Keratinocyte (primary cell): ENCODE data around the gene TRIM8. TPM values are rescaled to one million over a fixed set of nuclear protein-coding genes. Genes with fewer than 3 reads are reported as not detected.

Source experiments
- DNase-seq: peaks from one replicate; pipeline ENCODE4 v3.0.0-alpha.2; 2011; ENCODE audit warnings: low read depth, missing footprints, low spot score
- FAIRE-seq: peaks from 2 replicates; lab custom pipeline; 2011; peaks lifted over from hg19 to GRCh38; lab: Jason Lieb, UNC
- H2AFZ ChIP-seq: 2 replicates; pipeline ENCODE4 v1.6.0; 2012; ENCODE audit warnings: low read length, control low read depth, inconsistent platforms; ENCODE audit not compliant: control insufficient read depth
- H3K27ac ChIP-seq: 2 replicates; pipeline ENCODE4 v1.5.1; 2011; ENCODE audit warnings: low read length; ENCODE audit not compliant: control insufficient read depth, insufficient read depth
- H3K27me3 ChIP-seq: 3 replicates; pipeline ENCODE4 v1.6.0; 2011; ENCODE audit warnings: low read length; ENCODE audit not compliant: control insufficient read depth, insufficient read depth; ENCODE audit errors: extremely low read depth
- H3K36me3 ChIP-seq, 2 experiments: 2 replicates in 1 of 2; 3 replicates in 1 of 2; pipeline ENCODE4 v1.5.1; 2011; ENCODE audit warnings: low read length in 2 of 2, mild to moderate bottlenecking in 1 of 2; ENCODE audit not compliant: control insufficient read depth in 2 of 2, insufficient read depth in 2 of 2; ENCODE audit errors: extremely low read depth in 1 of 2
- H3K4me1 ChIP-seq: 3 replicates; pipeline ENCODE4 v1.5.1; 2011; ENCODE audit warnings: low read length; ENCODE audit not compliant: control insufficient read depth, insufficient read depth; ENCODE audit errors: extremely low read depth
- H3K4me2 ChIP-seq: 3 replicates; pipeline ENCODE4 v1.6.0; 2011; ENCODE audit warnings: low read depth, low read length; ENCODE audit not compliant: control insufficient read depth, insufficient read depth; ENCODE audit errors: extremely low read depth
- H3K4me3 ChIP-seq, 3 experiments: fragments of 200-600 bp in 1 of 3; sonication (generic) in 1 of 3; 2 replicates in 2 of 3; 3 replicates in 1 of 3; pipeline ENCODE4 v1.5.1; 2011 to 2016; ENCODE audit warnings: low read length in 3 of 3, mild to moderate bottlenecking in 3 of 3, control low read depth in 2 of 3, inconsistent platforms in 1 of 3, low read depth in 1 of 3, mixed read lengths in 1 of 3, mixed run types in 1 of 3, moderate library complexity in 1 of 3; ENCODE audit not compliant: control insufficient read depth in 2 of 3, insufficient read depth in 2 of 3; ENCODE audit errors: extremely low read depth in 1 of 3
- H3K79me2 ChIP-seq: 2 replicates; pipeline ENCODE4 v1.6.0; 2012; ENCODE audit warnings: low read length; ENCODE audit not compliant: control insufficient read depth, insufficient read depth
- H3K9ac ChIP-seq: 3 replicates; pipeline ENCODE4 v1.6.0; 2011; ENCODE audit warnings: low read length; ENCODE audit not compliant: control insufficient read depth, insufficient read depth; ENCODE audit errors: extremely low read depth
- H3K9me1 ChIP-seq: 3 replicates; pipeline ENCODE4 v1.6.0; 2011; ENCODE audit warnings: low read length; ENCODE audit not compliant: control insufficient read depth, insufficient read depth; ENCODE audit errors: extremely low read depth
- H3K9me3 ChIP-seq: 2 replicates; pipeline ENCODE4 v1.5.1; 2012; ENCODE audit warnings: low read depth, low read length; ENCODE audit not compliant: control insufficient read depth
- H4K20me1 ChIP-seq: 3 replicates; pipeline ENCODE4 v1.6.0; 2011; ENCODE audit warnings: low read length; ENCODE audit not compliant: control insufficient read depth, insufficient read depth; ENCODE audit errors: extremely low read depth
- EZH2 ChIP-seq: IDR thresholded peaks from one replicate; pipeline ENCODE4 v1.6.1; 2012; ENCODE audit warnings: inconsistent platforms, mild to moderate bottlenecking, low read length, moderate library complexity
- dilution Hi-C: fragments of 300-500 bp; cut with MboI; formaldehyde crosslinking; loops from one replicate; pipeline ENCODE4 v1.7.0; 2020; ENCODE audit warnings: low sequenced_read_pairs; ENCODE audit not compliant: extremely low pct_ligation_motif_present
- polyA plus RNA-seq, 5 experiments: library from polyadenylated mRNA; depleted of rRNA in 3 of 5; stranded (reverse) in 3 of 5; stranded (forward) in 1 of 5; unstranded in 1 of 5; fragments of >200 nt; gene quantifications; 1 replicate in 1 of 5; 2 replicates in 3 of 5; 3 replicates in 1 of 5; pipeline versions ENCODE4 v1.2.1 to v1.2.3, GENCODE V29; 2011 to 2012; ENCODE audit warnings: missing spikeins in 2 of 5, low read depth in 1 of 5, low replicate concordance in 1 of 5
- TF ChIP-seq, protein P1 (sequence below), 3 experiments: IDR thresholded peaks in 1 of 3; conservative IDR thresholded peaks in 1 of 3; optimal IDR thresholded peaks in 1 of 3; 2 replicates in 2 of 3; 3 replicates in 1 of 3; pipeline versions ENCODE3 to v1.5.1; 2011; ENCODE audit warnings: low read length in 3 of 3, mild to moderate bottlenecking in 3 of 3, moderate library complexity in 2 of 3, control low read depth in 1 of 3, inconsistent platforms in 1 of 3; ENCODE audit not compliant: insufficient read depth in 2 of 3; ENCODE audit errors: extremely low read depth in 1 of 3

The TRIM8 gene
- polyA plus RNA-seq, 1 donor (not counting 4 experiments of a cell fraction or from before 2014, with no cell fraction given): 24.8 TPM

DNA sequence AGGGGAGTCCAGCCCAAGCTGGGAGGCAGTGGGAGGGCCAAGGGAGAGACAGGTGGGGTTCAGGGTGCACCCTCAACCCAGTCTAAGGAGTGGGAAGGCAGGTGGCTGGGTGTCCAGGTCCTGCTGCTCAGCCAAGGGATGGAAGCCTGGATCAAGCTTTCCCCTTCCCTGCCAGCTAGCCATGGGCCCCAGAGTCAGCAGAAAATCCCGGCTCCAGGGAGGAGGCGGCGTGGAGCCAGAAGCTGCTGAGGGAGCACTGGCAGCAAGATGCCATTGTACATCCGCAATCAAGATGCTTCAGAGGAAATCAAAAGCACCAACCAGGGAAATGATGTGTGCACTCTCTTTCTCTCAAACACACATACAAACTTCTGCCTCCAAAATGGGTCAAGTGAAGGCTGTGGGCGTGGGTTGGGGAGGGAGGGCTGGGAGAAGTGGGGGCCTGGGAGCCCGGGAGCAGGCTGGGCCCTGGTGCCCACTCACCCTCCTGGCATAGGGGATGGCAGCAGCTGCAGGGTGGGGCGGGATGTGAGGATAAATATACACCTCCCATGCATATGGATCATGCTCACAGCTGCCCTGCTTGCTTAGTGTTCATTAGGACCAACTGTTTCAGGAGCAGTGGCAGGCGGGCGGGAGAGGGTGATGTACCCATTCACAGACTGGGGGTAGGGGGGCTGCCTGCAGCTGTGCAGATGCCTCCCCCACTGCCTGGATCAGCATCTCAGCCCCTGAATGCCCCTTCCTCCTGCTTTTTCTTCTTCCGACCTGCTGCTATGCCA is 24.2 kb downstream of the TRIM8 start:
- DNase-seq (no peak), FAIRE-seq (no peak)
- Histone ChIP-seq H3K27me3 (no peaks in the 10 kb centered on the region), H3K4me1 (peaks cover 9% of the 10 kb centered on the region), H3K9me3 (no peaks in the 10 kb centered on the region), H3K79me2 (no peaks in the 10 kb centered on the region), H3K9ac (no peak overlapping the region), H3K9me1 (no peaks in the 10 kb centered on the region), H4K20me1 (no peaks in the 10 kb centered on the region), H3K36me3 (no peaks in the 10 kb centered on the region), H3K27ac (no peak overlapping the region), H3K4me3 (no peak overlapping the region), H2AFZ (no peak overlapping the region), H3K4me2 (no peak overlapping the region)
- TF ChIP-seq, protein P1, sequence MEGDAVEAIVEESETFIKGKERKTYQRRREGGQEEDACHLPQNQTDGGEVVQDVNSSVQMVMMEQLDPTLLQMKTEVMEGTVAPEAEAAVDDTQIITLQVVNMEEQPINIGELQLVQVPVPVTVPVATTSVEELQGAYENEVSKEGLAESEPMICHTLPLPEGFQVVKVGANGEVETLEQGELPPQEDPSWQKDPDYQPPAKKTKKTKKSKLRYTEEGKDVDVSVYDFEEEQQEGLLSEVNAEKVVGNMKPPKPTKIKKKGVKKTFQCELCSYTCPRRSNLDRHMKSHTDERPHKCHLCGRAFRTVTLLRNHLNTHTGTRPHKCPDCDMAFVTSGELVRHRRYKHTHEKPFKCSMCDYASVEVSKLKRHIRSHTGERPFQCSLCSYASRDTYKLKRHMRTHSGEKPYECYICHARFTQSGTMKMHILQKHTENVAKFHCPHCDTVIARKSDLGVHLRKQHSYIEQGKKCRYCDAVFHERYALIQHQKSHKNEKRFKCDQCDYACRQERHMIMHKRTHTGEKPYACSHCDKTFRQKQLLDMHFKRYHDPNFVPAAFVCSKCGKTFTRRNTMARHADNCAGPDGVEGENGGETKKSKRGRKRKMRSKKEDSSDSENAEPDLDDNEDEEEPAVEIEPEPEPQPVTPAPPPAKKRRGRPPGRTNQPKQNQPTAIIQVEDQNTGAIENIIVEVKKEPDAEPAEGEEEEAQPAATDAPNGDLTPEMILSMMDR (optimal IDR thresholded peaks at IDR 0.05 in 1 of 3, IDR thresholded peaks at IDR 0.05 in 1 of 3, conservative IDR thresholded peaks at IDR 0.05 in 1 of 3; ENCODE audit: extremely low read depth in 1 of 3, insufficient read depth in 2 of 3, low read length in 3 of 3): no peak
- TF ChIP-seq EZH2: no peak
- dilution Hi-C loops: no loop called here

- Histone ChIP-seq H3K9me3 (no peaks in the 10 kb centered on the region), H3K79me2 (no peaks in the 10 kb centered on the region), H3K4me3 (no peak overlapping the region), H3K27ac (no peak overlapping the region), H3K27me3 (no peaks in the 10 kb centered on the region), H2AFZ (no peak overlapping the region), H3K4me1 (peaks cover 18% of the 10 kb centered on the region), H4K20me1 (no peaks in the 10 kb centered on the region), H3K4me2 (no peak overlapping the region), H3K36me3 (no peaks in the 10 kb centered on the region), H3K9me1 (no peaks in the 10 kb centered on the region), H3K9ac (no peak overlapping the region)
- FAIRE-seq: no peak
- no peak for DNase-seq
- TF ChIP-seq, protein P1 (optimal IDR thresholded peaks at IDR 0.05 in 1 of 3, IDR thresholded peaks at IDR 0.05 in 1 of 3, conservative IDR thresholded peaks at IDR 0.05 in 1 of 3; ENCODE audit: extremely low read depth in 1 of 3, insufficient read depth in 2 of 3, low read length in 3 of 3): peak; percentile 16 to 62 (median 33)
- TF ChIP-seq EZH2: no peak
- dilution Hi-C loops: no loop called here
These were observed 25.2 kb downstream of the TRIM8 start for GRCh38 chr10:102669206-102670064.
